Brain microvascular endothelial cell (primary cell): ENCODE measurements around the gene LDLRAP1.

Source experiments
- DNase-seq: peaks from one replicate; pipeline ENCODE4 v3.0.0-alpha.2; 2020
- H3K27ac ChIP-seq: fragments of 250-450 bp; sonication (Bioruptor Pico); 2 replicates; pipeline ENCODE4 v1.5.1; 2020; ENCODE audit warnings: mild to moderate bottlenecking, moderate library complexity
- H3K27me3 ChIP-seq: fragments of 250-450 bp; sonication (Bioruptor Pico); replicated peaks from 2 replicates; pipeline ENCODE4 v1.5.1; 2020; ENCODE audit warnings: mild to moderate bottlenecking
- H3K36me3 ChIP-seq: fragments of 250-450 bp; sonication (Bioruptor Pico); replicated peaks from 2 replicates; pipeline ENCODE4 v1.5.1; 2020; ENCODE audit warnings: mild to moderate bottlenecking
- H3K4me3 ChIP-seq: 2 replicates; pipeline ENCODE4 v1.5.1; 2011; ENCODE audit warnings: low read depth, mild to moderate bottlenecking, control low read depth, low read length, moderate library complexity
- in situ Hi-C: cut with HindIII; loops from 2 replicates; pipeline ENCODE4 v1.10.0; 2017; ENCODE audit warnings: low sequenced_read_pairs, low pct_ligation_motif_present
- TF ChIP-seq, protein P1 (sequence below): IDR thresholded peaks from 2 replicates; pipeline ENCODE4 v1.5.1; 2011; ENCODE audit warnings: low read depth, mild to moderate bottlenecking, moderate library complexity, low read length, control low read depth, inconsistent platforms; ENCODE audit errors: missing control alignments

The LDLRAP1 gene

DNA sequence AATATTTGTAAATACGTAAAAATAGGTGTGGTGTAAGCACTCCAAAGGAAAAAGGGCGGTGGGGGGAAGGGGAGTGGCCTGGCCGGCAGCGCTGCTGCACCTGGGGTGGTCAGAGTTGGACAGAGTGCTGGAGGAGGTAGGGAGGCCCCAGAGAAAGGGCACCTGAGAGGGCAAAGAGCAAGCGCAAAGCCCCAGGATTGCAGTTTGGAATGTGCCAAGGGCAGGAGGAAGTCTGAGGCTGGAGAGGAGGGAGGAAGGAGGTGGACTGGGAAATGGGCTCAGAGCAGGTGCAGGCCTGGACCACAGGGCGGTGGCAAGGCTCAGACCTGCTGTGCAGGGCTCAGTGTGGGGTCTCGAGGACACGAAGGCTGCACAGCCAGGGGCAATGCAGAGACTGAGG, 30.6 kb downstream of the LDLRAP1 start:
- in situ Hi-C loops, result no loop called here
- H3K36me3 ChIP-seq, result no peaks in the 10 kb centered on the region
- TF ChIP-seq, protein P1, sequence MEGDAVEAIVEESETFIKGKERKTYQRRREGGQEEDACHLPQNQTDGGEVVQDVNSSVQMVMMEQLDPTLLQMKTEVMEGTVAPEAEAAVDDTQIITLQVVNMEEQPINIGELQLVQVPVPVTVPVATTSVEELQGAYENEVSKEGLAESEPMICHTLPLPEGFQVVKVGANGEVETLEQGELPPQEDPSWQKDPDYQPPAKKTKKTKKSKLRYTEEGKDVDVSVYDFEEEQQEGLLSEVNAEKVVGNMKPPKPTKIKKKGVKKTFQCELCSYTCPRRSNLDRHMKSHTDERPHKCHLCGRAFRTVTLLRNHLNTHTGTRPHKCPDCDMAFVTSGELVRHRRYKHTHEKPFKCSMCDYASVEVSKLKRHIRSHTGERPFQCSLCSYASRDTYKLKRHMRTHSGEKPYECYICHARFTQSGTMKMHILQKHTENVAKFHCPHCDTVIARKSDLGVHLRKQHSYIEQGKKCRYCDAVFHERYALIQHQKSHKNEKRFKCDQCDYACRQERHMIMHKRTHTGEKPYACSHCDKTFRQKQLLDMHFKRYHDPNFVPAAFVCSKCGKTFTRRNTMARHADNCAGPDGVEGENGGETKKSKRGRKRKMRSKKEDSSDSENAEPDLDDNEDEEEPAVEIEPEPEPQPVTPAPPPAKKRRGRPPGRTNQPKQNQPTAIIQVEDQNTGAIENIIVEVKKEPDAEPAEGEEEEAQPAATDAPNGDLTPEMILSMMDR, result no peak
- H3K27me3 ChIP-seq, result no peaks in the 10 kb centered on the region
- DNase-seq, result no peak
- H3K27ac ChIP-seq, result no peak overlapping the region
- no peak overlapping the region for H3K4me3 ChIP-seq

DNA sequence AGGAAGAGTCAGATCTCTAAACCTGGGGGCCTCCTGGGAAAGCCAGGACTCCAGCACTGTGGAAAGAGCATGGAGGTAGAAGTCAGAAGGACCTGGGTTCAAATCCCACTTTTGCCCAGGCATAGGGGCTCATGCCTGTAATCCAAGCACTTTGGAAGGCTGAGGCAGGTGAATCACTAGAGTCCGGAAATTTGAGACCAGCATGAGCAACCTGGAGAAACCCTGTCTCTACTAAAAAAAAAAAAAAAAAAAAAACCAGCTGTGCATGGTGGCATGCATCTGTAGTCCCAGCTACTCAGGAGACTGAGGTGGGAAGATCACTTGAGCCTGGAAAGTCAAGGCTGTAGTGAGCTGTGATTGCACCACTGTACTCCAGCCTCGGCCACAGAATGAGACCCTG, 31.8 kb downstream of the LDLRAP1 start:
- H3K4me3 ChIP-seq, result no peak overlapping the region
- in situ Hi-C loops, result no loop called here
- TF ChIP-seq, protein P1, result no peak
- no peak for DNase-seq
- H3K27me3 ChIP-seq, result peaks cover 2% of the 10 kb centered on the region
- no peaks in the 10 kb centered on the region for H3K36me3 ChIP-seq
- no peak overlapping the region for H3K27ac ChIP-seq

DNA sequence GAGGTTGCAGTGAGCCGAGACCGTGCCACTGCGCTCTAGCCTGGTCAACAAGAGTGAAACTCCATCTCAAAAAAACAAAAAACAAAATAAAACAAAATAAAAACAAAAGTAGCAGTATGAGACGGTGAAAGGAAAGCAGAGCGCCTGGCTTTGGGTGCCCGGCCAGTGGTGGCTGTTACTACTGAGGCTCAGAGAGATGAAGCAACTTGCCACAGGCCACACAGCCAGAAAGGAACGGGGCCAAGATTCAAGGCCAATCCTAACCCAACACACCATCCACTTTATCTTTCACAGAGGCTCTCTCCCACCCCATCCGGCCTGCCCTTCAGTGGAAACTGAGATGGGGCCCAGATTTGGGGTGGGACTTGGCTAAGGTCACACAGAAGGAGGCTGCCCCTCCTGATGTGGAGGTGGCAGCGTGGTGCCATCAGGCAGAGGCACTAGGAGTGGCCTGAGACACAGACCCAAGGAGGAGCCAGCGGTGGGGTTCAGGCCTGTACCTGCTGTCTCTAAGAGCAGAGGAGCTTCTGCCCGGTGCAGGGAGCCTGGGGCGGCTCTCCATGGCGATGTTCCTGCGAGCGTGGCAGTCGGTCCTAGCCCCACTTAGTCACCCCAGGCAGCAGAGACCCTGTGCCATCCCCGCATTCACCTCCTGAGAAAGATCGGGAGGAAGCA, 33.2 kb downstream of the LDLRAP1 start:
- no peak for DNase-seq
- H3K27me3 ChIP-seq, result peaks cover 2% of the 10 kb centered on the region
- H3K4me3 ChIP-seq, result no peak overlapping the region
- in situ Hi-C loops, result no loop called here
- H3K36me3 ChIP-seq, result no peaks in the 10 kb centered on the region
- TF ChIP-seq, protein P1, result no peak
- no peak overlapping the region for H3K27ac ChIP-seq

DNA sequence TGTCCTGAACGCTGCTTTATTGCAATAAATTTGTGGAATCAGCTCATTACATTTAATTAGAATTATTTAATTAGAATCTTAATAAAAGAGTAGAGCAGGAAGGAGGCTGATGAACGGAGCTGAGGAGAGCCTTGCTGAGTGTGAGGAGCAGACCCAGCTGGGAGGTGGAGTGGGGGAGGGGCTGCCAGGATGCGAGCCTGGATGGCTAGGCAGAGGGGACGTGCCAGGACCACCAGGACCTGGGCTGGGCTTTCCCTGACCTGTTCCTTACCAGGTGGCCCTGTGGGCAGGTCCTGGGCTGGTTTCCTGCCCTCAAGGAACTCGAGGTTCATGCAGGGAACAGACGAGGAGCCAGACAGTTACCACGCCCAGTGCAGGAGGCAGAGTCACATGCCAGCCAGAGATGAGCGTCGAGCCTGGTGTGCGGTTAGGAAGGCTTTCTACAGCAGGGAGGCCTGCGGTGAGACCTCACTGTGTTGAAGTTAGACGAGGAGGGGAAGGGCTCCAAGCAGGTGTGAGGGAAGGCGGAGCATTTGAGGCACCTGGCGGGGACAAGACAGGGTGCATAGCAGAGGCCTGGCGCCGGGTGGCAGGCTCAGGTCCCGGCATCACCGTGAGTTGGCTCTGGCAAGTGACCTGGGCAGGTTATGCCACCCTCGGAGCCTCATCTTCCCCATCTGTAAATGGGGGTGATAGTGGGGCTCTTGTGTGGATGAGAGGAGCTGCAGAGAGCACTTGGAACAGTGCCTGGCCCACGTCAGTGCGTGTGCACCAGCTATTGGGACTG, 33.9 kb downstream of the LDLRAP1 start:
- no peak overlapping the region for H3K27ac ChIP-seq
- TF ChIP-seq, protein P1, result no peak
- H3K4me3 ChIP-seq, result no peak overlapping the region
- in situ Hi-C loops, result no loop called here
- DNase-seq, result no peak
- no peaks in the 10 kb centered on the region for H3K36me3 ChIP-seq
- H3K27me3 ChIP-seq, result peaks cover 2% of the 10 kb centered on the region

DNA sequence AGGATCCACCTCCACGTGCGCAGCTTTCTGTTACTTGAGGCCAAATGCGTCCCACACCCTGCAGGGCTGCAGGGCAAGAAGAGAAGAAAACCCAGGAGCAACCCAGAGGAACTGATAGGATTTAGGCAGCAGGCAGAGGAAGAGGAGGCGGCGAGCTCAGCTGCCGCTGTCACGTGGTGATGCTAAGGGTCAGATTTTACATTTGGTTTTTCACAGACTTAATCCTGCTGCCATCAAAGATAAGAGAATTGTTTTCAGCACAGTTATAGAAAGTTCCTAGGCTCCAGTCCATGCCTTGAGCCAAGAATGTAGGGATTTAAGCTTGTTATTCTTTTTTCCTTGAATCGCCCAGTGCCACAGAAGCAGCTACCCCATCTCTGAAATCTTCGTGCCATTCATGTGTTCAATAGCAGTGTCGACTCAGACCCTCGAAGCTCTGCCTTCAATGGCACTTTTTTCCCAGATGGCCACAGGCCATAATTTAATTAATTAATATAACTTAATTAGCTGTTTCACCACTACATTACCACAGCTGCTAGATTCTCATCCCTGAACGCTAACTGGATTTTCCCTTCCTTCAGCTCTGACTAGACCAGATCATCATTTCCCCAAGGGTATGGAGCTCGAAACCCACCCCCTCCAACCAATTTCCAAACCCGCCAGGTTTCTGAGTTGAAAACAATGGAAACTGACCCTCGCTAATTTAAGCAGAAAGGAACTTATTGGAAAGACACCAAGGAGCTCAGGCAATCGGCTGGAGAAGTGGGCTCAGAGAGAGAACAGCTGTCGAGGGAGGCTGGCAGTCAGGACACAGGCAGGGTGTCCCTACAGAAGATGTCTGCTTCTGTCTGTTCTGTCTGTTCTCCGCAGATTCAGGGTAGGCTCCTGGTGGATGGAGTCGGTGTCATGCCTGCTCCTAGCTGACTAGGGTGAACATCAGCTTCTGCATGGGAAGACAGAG, 36.2 kb downstream of the LDLRAP1 start:
- Histone ChIP-seq H3K27ac (no peak overlapping the region), H3K27me3 (peaks cover 2% of the 10 kb centered on the region), H3K4me3 (no peak overlapping the region), H3K36me3 (no peaks in the 10 kb centered on the region)
- TF ChIP-seq, protein P1, result no peak
- no peak for DNase-seq
- in situ Hi-C loops, result no loop called here
